GM12865 (cell line): ENCODE measurements around the gene LHFPL2.

Experiments
- DNase-seq: peaks from one replicate; pipeline ENCODE4 v3.0.0; 2010; ENCODE audit warnings: low read depth
- H3K4me3 ChIP-seq: 2 replicates; pipeline ENCODE4 v1.5.1; 2011; ENCODE audit warnings: mild to moderate bottlenecking, low read depth, low read length, control low read depth
- CTCF ChIP-seq: IDR thresholded peaks from 2 replicates; pipeline ENCODE4 v1.5.1; 2011; ENCODE audit warnings: low read length, control low read depth, low read depth, inconsistent platforms; ENCODE audit not compliant: insufficient read depth; ENCODE audit errors: missing control alignments

Gene LHFPL2

GRCh38 chr5:78634634-78635033, 13.9 kb downstream of the LHFPL2 start:
- no peak for TF ChIP-seq CTCF
- DNase-seq: no peak

DNA sequence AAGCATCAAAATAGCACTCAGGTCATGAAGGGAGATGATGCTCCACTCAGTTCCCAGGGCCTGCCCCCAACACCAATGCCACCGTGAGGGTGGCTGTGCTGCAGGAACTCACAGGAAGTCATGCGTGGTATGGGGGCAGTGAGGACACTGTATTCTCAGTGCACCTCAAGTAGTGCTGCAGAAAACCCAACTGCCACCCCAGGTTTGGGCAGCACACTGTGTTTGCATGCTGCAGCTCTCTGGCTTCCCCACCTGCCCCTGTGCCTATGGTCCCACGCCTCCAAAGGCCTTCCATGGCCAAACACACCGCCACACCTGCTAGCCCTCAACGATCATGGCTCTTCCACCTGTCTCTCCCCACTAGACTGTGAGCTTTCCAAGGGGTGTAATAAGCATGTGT, 14.3 kb downstream of the LHFPL2 start:
- no peak for DNase-seq
- H3K4me3 ChIP-seq: no peak overlapping the region
- TF ChIP-seq CTCF: no peak

More at GRCh38 chr5:78634634-78635033, 13.9 kb downstream of the LHFPL2 start:
- no peak overlapping the region for H3K4me3 ChIP-seq

- DNase-seq: no peak
- H3K4me3 ChIP-seq: no peak overlapping the region
- no peak for TF ChIP-seq CTCF
These were observed 14.9 kb downstream of the LHFPL2 start for GRCh38 chr5:78633700-78634099.

- DNase-seq: no peak
- H3K4me3 ChIP-seq: no peak overlapping the region
- TF ChIP-seq CTCF: no peak
These were observed 16.1 kb downstream of the LHFPL2 start for GRCh38 chr5:78632467-78632866.

DNA sequence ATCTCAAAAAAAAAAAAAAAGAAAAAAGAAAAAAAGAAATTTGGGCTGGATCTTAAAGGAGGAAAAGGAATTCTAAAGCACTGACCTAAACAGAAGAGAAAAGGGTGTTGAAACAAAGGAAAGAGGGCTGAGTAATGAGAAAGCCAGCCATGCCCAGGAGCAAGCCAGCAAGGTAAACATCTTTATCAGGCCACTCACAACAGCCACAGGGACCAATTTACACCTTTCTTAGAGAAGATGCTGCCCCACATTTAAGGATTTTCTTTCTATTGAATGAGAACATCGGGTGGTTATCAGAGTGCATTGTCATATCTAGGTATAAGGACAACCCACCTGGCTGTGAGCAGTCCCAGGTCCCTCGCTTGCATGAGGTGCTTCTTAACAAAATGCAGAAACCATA, 16.6 kb downstream of the LHFPL2 start:
- no peak overlapping the region for H3K4me3 ChIP-seq
- TF ChIP-seq CTCF: no peak
- no peak for DNase-seq

DNA sequence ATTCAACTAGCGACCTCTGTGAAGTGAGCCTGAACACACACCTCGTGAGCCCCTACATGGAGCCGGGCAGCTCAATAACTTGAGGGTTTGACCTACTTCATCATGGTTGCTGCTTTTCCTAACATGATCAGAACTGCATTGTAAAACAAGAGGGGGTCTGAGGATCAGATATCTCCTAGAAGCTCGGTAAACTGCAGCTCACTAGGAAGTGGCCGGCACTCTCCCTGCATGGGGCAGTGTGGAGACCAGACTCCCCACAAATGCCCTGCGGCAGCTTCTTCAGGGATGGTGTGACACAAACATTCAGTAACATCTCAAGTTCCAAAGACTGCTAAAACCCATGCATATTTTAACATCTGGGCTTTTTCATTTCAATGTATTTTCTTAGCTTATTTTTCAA, 18.5 kb downstream of the LHFPL2 start:
- no peak for DNase-seq
- TF ChIP-seq CTCF: no peak
- H3K4me3 ChIP-seq: no peak overlapping the region

- TF ChIP-seq CTCF: no peak
- no peak overlapping the region for H3K4me3 ChIP-seq
- no peak for DNase-seq
These were observed 18.9 kb downstream of the LHFPL2 start for GRCh38 chr5:78629624-78630023.
